Measurements from ENCODE around the gene MYBPHL.
"Not testable (repeated sequence)": the region's sequence is repeated elsewhere in the genome, so short reads cannot be mapped to it uniquely, and the experiment has no call there.

MYBPHL gene

GRCh38 chr1:109319114-109319513 is 12.3 kb upstream of the MYBPHL start:
- no peaks in the 10 kb centered on the region for H3K9me3 Mint-ChIP-seq
- DNase-seq: no peak
- H3K4me1 Mint-ChIP-seq: no peaks in the 10 kb centered on the region
- no peaks in the 10 kb centered on the region for H3K36me3 Mint-ChIP-seq
- H3K27me3 Mint-ChIP-seq: peaks cover 25% of the 10 kb centered on the region
- CTCF ChIA-PET: no interaction called here
- H3K27ac Mint-ChIP-seq: no peak overlapping the region
- H3K4me3 Mint-ChIP-seq: no peak overlapping the region

- no peak overlapping the region for H3K27ac Mint-ChIP-seq
- H3K36me3 Mint-ChIP-seq: no peaks in the 10 kb centered on the region
- H3K9me3 Mint-ChIP-seq: no peaks in the 10 kb centered on the region
These were observed 9.7 kb upstream of the MYBPHL start for GRCh38 chr1:109316506-109316905.

GRCh38 chr1:109315288-109315687 is 8.5 kb upstream of the MYBPHL start:
- H3K4me1 Mint-ChIP-seq: no peaks in the 10 kb centered on the region
- CTCF ChIA-PET: interaction anchor here (0.7 to 1.4 kb wide), 2 partner anchors 84 to 325 kb away, joined by 4 read pairs; no protein-coding TSS in a partner anchor
- no peak overlapping the region for H3K4me3 Mint-ChIP-seq
- H3K27ac Mint-ChIP-seq: no peak overlapping the region
- H3K36me3 Mint-ChIP-seq: no peaks in the 10 kb centered on the region
- peaks cover 39% of the 10 kb centered on the region for H3K27me3 Mint-ChIP-seq
- no peaks in the 10 kb centered on the region for H3K9me3 Mint-ChIP-seq
- DNase-seq: no peak

More at GRCh38 chr1:109316506-109316905, 9.7 kb upstream of the MYBPHL start:
- no peak overlapping the region for H3K4me3 Mint-ChIP-seq
- no peak for DNase-seq
- H3K27me3 Mint-ChIP-seq: peaks cover 35% of the 10 kb centered on the region
- CTCF ChIA-PET: interaction anchor here (0.7 to 0.8 kb wide), 2 partner anchors 39 to 82 kb away, joined by 3 read pairs; partner anchors contain the start of gene SORT1
- H3K4me1 Mint-ChIP-seq: no peaks in the 10 kb centered on the region

- Mint-ChIP-seq H3K36me3 (no peaks in the 10 kb centered on the region), H3K27ac (no peak overlapping the region), H3K27me3 (peaks cover 41% of the 10 kb centered on the region), H3K9me3 (no peaks in the 10 kb centered on the region), H3K4me1 (no peaks in the 10 kb centered on the region), H3K4me3 (no peak overlapping the region)
- DNase-seq: no peak
- CTCF ChIA-PET: interaction anchor here (1.4 kb wide), 1 partner anchor 84 kb away, joined by 4 read pairs; no protein-coding TSS in a partner anchor
These were observed 8.0 kb upstream of the MYBPHL start for GRCh38 chr1:109314795-109315194.

- Mint-ChIP-seq H3K27ac (peak overlapping the region; percentile 30), H3K36me3 (no peaks in the 10 kb centered on the region), H3K27me3 (peaks cover 46% of the 10 kb centered on the region), H3K9me3 (no peaks in the 10 kb centered on the region), H3K4me3 (no peak overlapping the region), H3K4me1 (no peaks in the 10 kb centered on the region)
- no peak for DNase-seq
- CTCF ChIA-PET: no interaction called here
These were observed 6.4 kb upstream of the MYBPHL start for GRCh38 chr1:109312978-109313775.

- CTCF ChIA-PET: no interaction called here
- Mint-ChIP-seq H3K27ac (no peak overlapping the region), H3K4me1 (no peaks in the 10 kb centered on the region), H3K4me3 (no peak overlapping the region), H3K36me3 (no peaks in the 10 kb centered on the region), H3K27me3 (peaks cover 48% of the 10 kb centered on the region), H3K9me3 (no peaks in the 10 kb centered on the region)
- no peak for DNase-seq
These were observed 5.4 kb upstream of the MYBPHL start for GRCh38 chr1:109312246-109312645.

- H3K27me3 Mint-ChIP-seq: peaks cover 54% of the 10 kb centered on the region
- no peaks in the 10 kb centered on the region for H3K36me3 Mint-ChIP-seq
- CTCF ChIA-PET: no interaction called here
- H3K27ac Mint-ChIP-seq: no peak overlapping the region
- no peak for DNase-seq
- no peaks in the 10 kb centered on the region for H3K4me1 Mint-ChIP-seq
- H3K4me3 Mint-ChIP-seq: no peak overlapping the region
- no peaks in the 10 kb centered on the region for H3K9me3 Mint-ChIP-seq
These were observed 2.5 kb upstream of the MYBPHL start for GRCh38 chr1:109309347-109309746.

- Mint-ChIP-seq H3K27ac (no peak overlapping the region), H3K36me3 (no peaks in the 10 kb centered on the region), H3K4me3 (no peak overlapping the region), H3K9me3 (no peaks in the 10 kb centered on the region), H3K27me3 (peaks cover 38% of the 10 kb centered on the region), H3K4me1 (no peaks in the 10 kb centered on the region)
- no peak for DNase-seq
- CTCF ChIA-PET: interaction anchor here (1.0 to 1.1 kb wide), 2 partner anchors 24 to 91 kb away, joined by 3 to 5 read pairs; partner anchors contain the start of gene PSRC1
These were observed 637 bp upstream of the MYBPHL start for GRCh38 chr1:109307274-109308021.

GRCh38 chr1:109305991-109306390 is 820 bp downstream of the MYBPHL start:
- CTCF ChIA-PET, DNase-seq, H3K9me3 Mint-ChIP-seq, H3K36me3 Mint-ChIP-seq, H3K4me1 Mint-ChIP-seq, H3K27ac Mint-ChIP-seq, H3K4me3 Mint-ChIP-seq: not testable (repeated sequence)
- H3K27me3 Mint-ChIP-seq: peaks cover 32% of the 10 kb centered on the region

- Mint-ChIP-seq H3K4me1 (no peaks in the 10 kb centered on the region), H3K9me3 (no peaks in the 10 kb centered on the region), H3K27ac (no peak overlapping the region), H3K27me3 (peaks cover 39% of the 10 kb centered on the region), H3K4me3 (no peak overlapping the region), H3K36me3 (no peaks in the 10 kb centered on the region)
- CTCF ChIA-PET: no interaction called here
- no peak for DNase-seq
These were observed 2.4 kb downstream of the MYBPHL start for GRCh38 chr1:109304226-109304920.

- no peaks in the 10 kb centered on the region for H3K36me3 Mint-ChIP-seq
- no peaks in the 10 kb centered on the region for H3K4me1 Mint-ChIP-seq
- no peak overlapping the region for H3K27ac Mint-ChIP-seq
- DNase-seq: no peak
- H3K27me3 Mint-ChIP-seq: peaks cover 46% of the 10 kb centered on the region
- CTCF ChIA-PET: no interaction called here
- H3K9me3 Mint-ChIP-seq: no peaks in the 10 kb centered on the region
- no peak overlapping the region for H3K4me3 Mint-ChIP-seq
These were observed 4.9 kb downstream of the MYBPHL start for GRCh38 chr1:109301874-109302273.

GRCh38 chr1:109300650-109301151 is 6.1 kb downstream of the MYBPHL start:
- Mint-ChIP-seq H3K9me3 (no peaks in the 10 kb centered on the region), H3K27ac (no peak overlapping the region), H3K4me3 (no peak overlapping the region), H3K4me1 (no peaks in the 10 kb centered on the region), H3K36me3 (no peaks in the 10 kb centered on the region), H3K27me3 (peaks cover 51% of the 10 kb centered on the region)
- CTCF ChIA-PET: interaction anchor here (1.0 to 2.0 kb wide), 2 partner anchors 36 to 98 kb away, joined by 3 to 4 read pairs; no protein-coding TSS in a partner anchor
- no peak for DNase-seq

- CTCF ChIA-PET: interaction anchor here (2.0 kb wide), 1 partner anchor 99 kb away, joined by 4 read pairs; no protein-coding TSS in a partner anchor
- Mint-ChIP-seq H3K4me3 (no peak overlapping the region), H3K4me1 (no peaks in the 10 kb centered on the region), H3K27me3 (peaks cover 57% of the 10 kb centered on the region), H3K27ac (no peak overlapping the region), H3K36me3 (no peaks in the 10 kb centered on the region), H3K9me3 (no peaks in the 10 kb centered on the region)
- no peak for DNase-seq
These were observed 7.1 kb downstream of the MYBPHL start for GRCh38 chr1:109299558-109300343.

Data from activated naive CD4-positive, alpha-beta T cell treated with anti-CD3 and anti-CD28 coated beads, Interleukin-2, amount 10 ng/mL, durations not matched to agents 7 days and 5 days (primary cell).